Loucy (cell line): ENCODE data around the gene MAPK8IP2.
"Not testable (repeated sequence)": the region's sequence is repeated elsewhere in the genome, so short reads cannot be mapped to it uniquely, and the experiment has no call there.

Experiments used
- EZH2phosphoT487 ChIP-seq: fragments of 200-600 bp; IDR thresholded peaks from 2 replicates; pipeline ENCODE4 v1.6.1; 2018; ENCODE audit warnings: antibody characterized with exemption, mild to moderate bottlenecking, moderate library complexity, borderline replicate concordance
- TF ChIP-seq, protein P1 (sequence below): fragments of 200-600 bp; sonication (generic); conservative IDR thresholded peaks from 2 replicates; pipeline ENCODE4 v1.5.1; 2014; ENCODE audit warnings: mild to moderate bottlenecking, antibody characterized with exemption, low read length

DNA sequence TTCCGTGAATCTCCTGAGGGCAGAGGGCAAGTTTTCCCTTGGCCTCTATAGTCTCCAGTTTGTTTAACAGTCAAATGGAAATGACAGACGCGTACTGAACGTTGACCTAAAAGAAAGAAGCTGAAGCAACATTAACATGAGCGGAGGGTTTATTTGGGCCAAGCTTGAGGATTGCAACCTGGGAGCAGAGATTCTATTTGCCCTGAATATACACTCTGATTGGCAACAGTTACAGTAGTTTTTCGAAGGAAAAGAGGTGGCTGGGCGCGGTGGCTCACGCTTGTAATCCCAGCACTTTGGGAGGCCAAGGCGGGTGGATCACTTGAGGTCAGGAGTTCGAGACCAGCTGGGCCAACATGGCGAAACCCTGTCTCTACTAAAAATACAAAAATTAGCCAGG, 39.7 kb downstream of the MAPK8IP2 start:
- TF ChIP-seq, protein P1, sequence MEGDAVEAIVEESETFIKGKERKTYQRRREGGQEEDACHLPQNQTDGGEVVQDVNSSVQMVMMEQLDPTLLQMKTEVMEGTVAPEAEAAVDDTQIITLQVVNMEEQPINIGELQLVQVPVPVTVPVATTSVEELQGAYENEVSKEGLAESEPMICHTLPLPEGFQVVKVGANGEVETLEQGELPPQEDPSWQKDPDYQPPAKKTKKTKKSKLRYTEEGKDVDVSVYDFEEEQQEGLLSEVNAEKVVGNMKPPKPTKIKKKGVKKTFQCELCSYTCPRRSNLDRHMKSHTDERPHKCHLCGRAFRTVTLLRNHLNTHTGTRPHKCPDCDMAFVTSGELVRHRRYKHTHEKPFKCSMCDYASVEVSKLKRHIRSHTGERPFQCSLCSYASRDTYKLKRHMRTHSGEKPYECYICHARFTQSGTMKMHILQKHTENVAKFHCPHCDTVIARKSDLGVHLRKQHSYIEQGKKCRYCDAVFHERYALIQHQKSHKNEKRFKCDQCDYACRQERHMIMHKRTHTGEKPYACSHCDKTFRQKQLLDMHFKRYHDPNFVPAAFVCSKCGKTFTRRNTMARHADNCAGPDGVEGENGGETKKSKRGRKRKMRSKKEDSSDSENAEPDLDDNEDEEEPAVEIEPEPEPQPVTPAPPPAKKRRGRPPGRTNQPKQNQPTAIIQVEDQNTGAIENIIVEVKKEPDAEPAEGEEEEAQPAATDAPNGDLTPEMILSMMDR = not testable (repeated sequence)
- TF ChIP-seq EZH2phosphoT487 = not testable (repeated sequence)
